ENCODE measurements around the gene TADA3.

Gene TADA3

DNA sequence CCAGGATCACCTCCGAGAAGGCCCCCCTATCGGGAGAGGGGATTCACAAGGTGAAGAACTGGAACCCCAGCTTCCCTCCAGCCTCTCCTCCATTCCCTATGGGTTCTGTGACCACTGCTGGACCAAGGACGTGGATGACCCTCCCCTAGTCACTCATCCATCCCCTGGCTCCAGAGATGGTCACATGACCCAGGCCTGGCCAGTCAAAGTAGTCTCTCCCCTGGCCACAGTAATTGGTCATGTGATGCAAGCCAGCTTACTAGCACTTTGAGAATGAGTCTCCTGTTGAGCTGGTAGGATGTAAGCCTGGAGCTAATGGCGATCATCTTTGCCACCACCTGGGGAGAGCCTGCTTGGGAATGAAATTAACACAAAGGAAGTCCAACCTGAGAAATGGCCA, 26.4 kb downstream of the TADA3 start:
- Mint-ChIP-seq H3K9me3 (no peaks in the 10 kb centered on the region), H3K4me3 (no peak overlapping the region), H3K27me3 (peaks cover 7% of the 10 kb centered on the region), H3K27ac (no peak overlapping the region), H3K4me1 (peaks cover 40% of the 10 kb centered on the region)
- ATAC-seq (no peak), DNase-seq (no peak)

DNA sequence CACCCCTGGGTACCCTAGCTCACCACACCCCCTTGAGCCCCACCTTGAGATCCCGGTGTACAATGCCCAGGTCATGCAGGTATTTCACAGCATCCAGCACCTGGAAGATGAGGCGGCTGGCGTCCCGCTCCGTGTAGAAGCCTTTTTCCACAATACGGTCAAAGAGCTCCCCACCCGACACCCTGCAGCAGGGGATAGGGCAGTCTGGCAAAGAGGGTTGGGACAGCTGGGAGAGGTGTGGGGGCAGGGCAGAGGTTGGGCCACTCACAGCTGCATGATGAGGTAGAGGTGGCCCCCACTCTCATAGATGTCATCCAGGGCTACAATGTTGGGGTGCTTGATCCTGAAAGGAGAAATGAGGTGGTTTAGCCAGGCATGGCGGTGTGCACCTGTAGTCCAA, 29.4 kb downstream of the TADA3 start:
- H3K27ac Mint-ChIP-seq = no peak overlapping the region
- DNase-seq = no peak

DNA sequence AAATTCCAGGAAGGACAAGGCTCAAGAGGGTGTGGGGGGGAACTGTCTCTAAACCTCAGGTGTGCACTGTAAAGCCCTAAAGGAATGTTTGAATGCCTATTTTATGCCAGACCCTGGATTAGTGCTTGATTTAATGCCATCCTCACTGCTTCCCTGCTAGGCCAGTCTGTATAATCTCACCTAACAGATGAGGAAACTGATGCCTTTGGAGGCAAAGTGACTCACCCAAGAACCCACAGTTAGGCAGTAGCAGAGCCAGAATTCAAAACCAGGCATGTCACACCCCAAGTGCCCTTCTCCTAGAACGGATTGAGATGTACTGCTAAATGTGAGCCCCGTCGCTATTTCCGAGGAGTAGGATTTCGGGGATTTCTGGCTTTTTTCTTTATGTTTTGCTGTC, 30.4 kb downstream of the TADA3 start:
- H3K9me3 Mint-ChIP-seq = no peaks in the 10 kb centered on the region
- no peak overlapping the region for H3K27ac Mint-ChIP-seq
- DNase-seq (no peak), ATAC-seq (no peak)
- no peak overlapping the region for H3K4me3 Mint-ChIP-seq
- no peaks in the 10 kb centered on the region for H3K27me3 Mint-ChIP-seq
- peaks cover 8% of the 10 kb centered on the region for H3K4me1 Mint-ChIP-seq

More for the DNA sequence above, 29.4 kb downstream of the TADA3 start:
- no peak for ATAC-seq
- no peaks in the 10 kb centered on the region for H3K27me3 Mint-ChIP-seq
- H3K4me1 Mint-ChIP-seq = peaks cover 14% of the 10 kb centered on the region
- no peaks in the 10 kb centered on the region for H3K9me3 Mint-ChIP-seq
- H3K4me3 Mint-ChIP-seq = no peak overlapping the region

GRCh38 chr3:9760779-9761505, 31.3 kb downstream of the TADA3 start:
- H3K9me3 Mint-ChIP-seq = no peaks in the 10 kb centered on the region
- H3K4me3 Mint-ChIP-seq = no peak overlapping the region
- H3K4me1 Mint-ChIP-seq = peaks cover 10% of the 10 kb centered on the region
- no peak for ATAC-seq
- no peak overlapping the region for H3K27ac Mint-ChIP-seq
- H3K27me3 Mint-ChIP-seq = no peaks in the 10 kb centered on the region
- no peak for DNase-seq

- no peak for ATAC-seq
- Mint-ChIP-seq H3K4me3 (no peak overlapping the region), H3K9me3 (no peaks in the 10 kb centered on the region), H3K4me1 (peaks cover 20% of the 10 kb centered on the region), H3K27me3 (no peaks in the 10 kb centered on the region), H3K27ac (no peak overlapping the region)
- DNase-seq = no peak
Measured at GRCh38 chr3:9757427-9757826, 34.8 kb downstream of the TADA3 start.

DNA sequence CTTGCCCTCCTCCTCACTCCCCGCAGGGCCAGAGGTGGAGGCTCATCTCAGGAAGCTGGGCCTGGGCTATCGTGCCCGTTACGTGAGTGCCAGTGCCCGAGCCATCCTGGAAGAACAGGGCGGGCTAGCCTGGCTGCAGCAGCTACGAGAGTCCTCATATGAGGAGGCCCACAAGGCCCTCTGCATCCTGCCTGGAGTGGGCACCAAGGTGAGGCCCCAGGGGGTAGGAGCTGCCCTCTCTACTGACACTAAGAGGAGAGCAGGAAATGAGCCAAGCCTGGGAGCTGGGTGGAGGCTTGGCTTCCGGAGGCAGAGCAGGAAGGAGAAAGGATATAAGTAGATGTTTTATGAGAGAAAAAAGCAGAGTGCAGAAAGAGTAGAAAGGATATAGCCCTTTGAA, 37.6 kb downstream of the TADA3 start:
- H3K27me3 Mint-ChIP-seq = no peaks in the 10 kb centered on the region
- H3K27ac Mint-ChIP-seq = peak overlapping the region; percentile 0 to 96
- peaks cover 44% of the 10 kb centered on the region for H3K4me1 Mint-ChIP-seq
- no peak for ATAC-seq
- H3K9me3 Mint-ChIP-seq = no peaks in the 10 kb centered on the region
- peak overlapping the region in 1 of 2 donors; percentile 17 for H3K4me3 Mint-ChIP-seq
- DNase-seq = no peak

GRCh38 chr3:9750556-9751411, 41.5 kb downstream of the TADA3 start:
- H3K27me3 Mint-ChIP-seq = no peaks in the 10 kb centered on the region
- peak overlapping the region; percentile 93 to 96 for H3K27ac Mint-ChIP-seq
- H3K4me3 Mint-ChIP-seq = peak overlapping the region; percentile 88 to 92
- no peak for ATAC-seq
- no peak for DNase-seq
- H3K4me1 Mint-ChIP-seq = peaks cover 65% of the 10 kb centered on the region
- H3K9me3 Mint-ChIP-seq = no peaks in the 10 kb centered on the region

DNA sequence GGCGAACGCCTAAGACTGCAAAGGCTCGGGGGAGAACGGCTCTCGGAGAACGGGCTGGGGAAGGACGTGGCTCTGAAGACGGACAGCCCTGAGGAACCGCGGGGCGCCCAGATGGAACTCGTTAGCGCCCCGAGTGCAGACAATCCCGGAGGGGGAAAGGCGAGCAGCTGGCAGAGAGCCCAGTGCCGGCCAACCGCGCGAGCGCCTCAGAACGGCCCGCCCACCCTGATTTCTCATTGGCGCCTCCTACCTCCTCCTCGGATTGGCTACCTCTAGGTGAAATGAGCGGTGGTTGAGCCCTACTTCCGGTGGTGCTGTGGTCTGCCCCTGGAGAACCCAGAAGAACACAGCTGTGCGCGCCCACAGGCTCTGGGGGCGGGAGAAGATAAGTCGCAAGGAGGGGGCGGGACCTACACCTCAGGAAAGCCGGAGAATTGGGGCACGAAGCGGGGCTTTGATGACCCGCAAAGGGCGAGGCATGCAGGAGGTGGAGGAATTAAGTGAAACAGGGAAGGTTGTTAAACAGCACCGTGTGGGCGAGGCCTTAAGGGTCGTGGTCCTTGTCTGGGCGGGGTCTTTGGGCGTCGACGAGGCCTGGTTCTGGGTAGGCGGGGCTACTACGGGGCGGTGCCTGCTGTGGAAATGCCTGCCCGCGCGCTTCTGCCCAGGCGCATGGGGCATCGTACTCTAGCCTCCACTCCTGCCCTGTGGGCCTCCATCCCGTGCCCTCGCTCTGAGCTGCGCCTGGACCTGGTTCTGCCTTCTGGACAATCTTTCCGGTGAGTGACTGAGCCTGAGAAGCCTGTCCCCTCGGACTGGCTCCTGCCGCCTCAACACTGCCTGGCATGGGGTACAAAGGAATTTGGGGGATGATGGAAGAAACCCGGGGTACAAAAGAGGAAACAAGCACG, 42.4 kb downstream of the TADA3 start, which contains the start of gene OGG1:
Gene OGG1 (plus strand): TSS at position 308 of the 911 bp plus-strand sequence. CDS start 335 bp downstream, at position 643.
- Mint-ChIP-seq H3K4me1 (peaks cover 67% of the 10 kb centered on the region), H3K27ac (peak within 1 kb of the TSS; percentile 93 to 96), H3K9me3 (no peaks in the 10 kb centered on the region), H3K4me3 (peak within 1 kb of the TSS; percentile 88 to 92), H3K27me3 (no peaks in the 10 kb centered on the region)
- peak; percentile 96 for ATAC-seq
- peak; percentile 94 to 97 for DNase-seq

- Mint-ChIP-seq H3K27me3 (no peaks in the 10 kb centered on the region), H3K27ac (peak overlapping the region; percentile 9 to 96), H3K4me1 (peaks cover 64% of the 10 kb centered on the region), H3K4me3 (peak overlapping the region; percentile 88 to 92), H3K9me3 (no peaks in the 10 kb centered on the region)
- no peak for DNase-seq
- ATAC-seq = no peak
Measured at GRCh38 chr3:9749296-9749644, 43.0 kb downstream of the TADA3 start.

DNA sequence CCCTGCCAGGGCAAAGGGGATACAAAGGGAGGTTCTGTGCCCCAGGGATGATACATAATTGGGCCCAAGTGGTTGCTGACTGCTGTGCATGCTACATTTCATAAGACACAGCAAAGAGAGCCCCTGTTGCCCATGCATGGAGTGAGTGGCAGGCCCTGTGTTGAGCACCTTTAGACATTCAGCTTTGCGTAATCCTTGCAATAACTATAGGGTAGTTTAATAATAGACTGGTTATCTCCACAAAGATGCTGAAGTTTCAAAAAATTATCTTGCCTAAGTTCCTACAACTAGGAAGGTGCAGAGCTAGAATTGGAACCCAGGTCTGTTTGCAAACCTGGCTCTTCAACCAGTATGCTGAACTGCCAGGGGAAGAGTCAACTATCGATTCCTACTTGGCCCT, 44.2 kb downstream of the TADA3 start:
- Mint-ChIP-seq H3K27ac (no peak overlapping the region), H3K9me3 (no peaks in the 10 kb centered on the region), H3K4me1 (peaks cover 62% of the 10 kb centered on the region), H3K4me3 (no peak overlapping the region), H3K27me3 (no peaks in the 10 kb centered on the region)
- DNase-seq (no peak), ATAC-seq (no peak)

- ATAC-seq (no peak), DNase-seq (no peak)
- Mint-ChIP-seq H3K27ac (no peak overlapping the region), H3K9me3 (no peaks in the 10 kb centered on the region), H3K4me3 (no peak overlapping the region), H3K4me1 (peaks cover 62% of the 10 kb centered on the region), H3K27me3 (no peaks in the 10 kb centered on the region)
Measured at GRCh38 chr3:9747267-9747666, 45.0 kb downstream of the TADA3 start.

GRCh38 chr3:9746330-9746729, 45.9 kb downstream of the TADA3 start:
- Mint-ChIP-seq H3K4me3 (no peak overlapping the region), H3K27ac (peak overlapping the region in 1 of 2 donors; percentile 19), H3K4me1 (peaks cover 53% of the 10 kb centered on the region), H3K9me3 (no peaks in the 10 kb centered on the region), H3K27me3 (no peaks in the 10 kb centered on the region)
- no peak for DNase-seq
- ATAC-seq = no peak

DNA sequence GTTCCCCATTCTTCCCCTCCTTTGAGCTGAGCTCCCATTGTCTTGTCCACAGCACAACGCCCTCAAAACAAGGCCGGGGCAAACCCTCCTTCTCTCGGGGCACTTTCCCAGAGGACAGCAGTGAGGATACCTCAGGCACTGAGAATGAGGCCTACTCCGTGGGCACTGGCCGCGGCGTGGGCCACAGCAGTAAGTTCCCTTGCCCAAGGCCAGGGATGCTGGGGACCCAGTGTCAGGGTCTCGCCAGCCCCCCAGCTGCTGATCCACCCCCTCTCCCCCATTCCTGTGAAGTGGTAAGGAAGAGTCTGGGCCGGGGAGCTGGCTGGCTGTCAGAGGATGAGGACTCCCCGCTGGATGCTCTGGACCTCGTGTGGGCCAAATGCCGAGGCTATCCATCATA, 46.8 kb downstream of the TADA3 start:
- Mint-ChIP-seq H3K27me3 (no peaks in the 10 kb centered on the region), H3K4me3 (no peak overlapping the region), H3K4me1 (peaks cover 44% of the 10 kb centered on the region), H3K9me3 (no peaks in the 10 kb centered on the region), H3K27ac (no peak overlapping the region)
- ATAC-seq = no peak
- no peak for DNase-seq

- no peak for DNase-seq
- no peaks in the 10 kb centered on the region for H3K27me3 Mint-ChIP-seq
- no peak overlapping the region for H3K4me3 Mint-ChIP-seq
- H3K4me1 Mint-ChIP-seq = peaks cover 33% of the 10 kb centered on the region
- no peaks in the 10 kb centered on the region for H3K9me3 Mint-ChIP-seq
- ATAC-seq = no peak
- no peak overlapping the region for H3K27ac Mint-ChIP-seq
Measured at GRCh38 chr3:9744162-9744561, 48.1 kb downstream of the TADA3 start.

DNA sequence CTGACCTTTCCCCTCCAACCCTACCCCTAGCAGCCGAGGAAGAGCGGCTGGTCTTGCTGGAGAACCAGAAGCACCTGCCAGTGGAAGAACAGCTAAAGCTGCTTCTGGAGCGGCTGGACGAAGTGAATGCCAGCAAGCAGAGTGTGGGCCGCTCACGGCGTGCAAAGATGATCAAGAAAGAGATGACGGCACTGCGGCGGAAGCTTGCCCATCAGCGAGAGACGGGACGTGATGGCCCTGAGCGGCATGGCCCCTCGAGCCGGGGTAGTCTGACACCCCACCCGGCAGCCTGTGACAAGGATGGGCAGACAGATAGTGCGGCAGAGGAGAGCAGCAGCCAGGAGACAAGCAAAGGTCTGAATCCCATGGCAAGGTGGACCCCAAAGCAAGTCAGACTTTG, 48.7 kb downstream of the TADA3 start:
- Mint-ChIP-seq H3K4me3 (no peak overlapping the region), H3K27me3 (no peaks in the 10 kb centered on the region), H3K9me3 (no peaks in the 10 kb centered on the region), H3K4me1 (peaks cover 32% of the 10 kb centered on the region), H3K27ac (peak overlapping the region in 1 of 2 donors; percentile 43)
- no peak for ATAC-seq
- DNase-seq = no peak

All from stimulated activated naive CD8-positive, alpha-beta T cell treated with anti-CD3 and anti-CD28 coated beads, Interleukin-15, amount 100 ng/mL, for 72 hours (primary cell).